PC-3 (cell line): ENCODE measurements around the gene PHRF1. TPM values are rescaled to one million over a fixed set of nuclear protein-coding genes. Genes with fewer than 3 reads are reported as not detected.

Source experiments
- ATAC-seq: fragments of 200-7000 bp; cut with Tn5 transposase; 2 replicates; pipeline ENCODE4 v1.9.1; 2020; ENCODE audit warnings: mild to moderate bottlenecking, moderate library complexity
- BruUV-seq: library from RNA; stranded (reverse); fragments of 400-500 nt; replicated peaks from 2 replicates; lab custom pipeline; 2021; lab: Mats Ljungman, UMichigan
- CTCF ChIA-PET: fragments of 300-600 bp; sonication (Branson Sonifier 250); formaldehyde crosslinking; loops from one replicate; lab custom pipeline; 2022; ENCODE audit warnings: antibody characterized with exemption; lab: Charles Lee
- POLR2A ChIA-PET: fragments of 300-600 bp; sonication (Branson Sonifier 250); formaldehyde crosslinking; loops from one replicate; lab custom pipeline; 2022; ENCODE audit warnings: antibody characterized with exemption; ENCODE audit not compliant: unreplicated experiment; lab: Charles Lee
- DNase-seq: peaks from one replicate; pipeline ENCODE4 v3.0.0-alpha.2; 2015
- H2AFZ ChIP-seq: fragments of 300-600 bp; sonication (generic); 2 replicates; pipeline ENCODE4 v1.6.0; 2016; ENCODE audit warnings: antibody characterized with exemption, low read length
- H3F3A ChIP-seq: fragments of 300-600 bp; sonication (generic); one replicate; pipeline ENCODE4 v1.6.0; 2017; ENCODE audit warnings: antibody characterized with exemption, low read length, control low read depth, mild to moderate bottlenecking; ENCODE audit not compliant: unreplicated experiment
- H3K27ac ChIP-seq: fragments of 300-600 bp; sonication (generic); 2 replicates; pipeline ENCODE4 v1.5.1; 2016; ENCODE audit warnings: mild to moderate bottlenecking, low read length
- H3K27me3 ChIP-seq: fragments of 300-600 bp; sonication (generic); 2 replicates; pipeline ENCODE4 v1.6.1; 2016; ENCODE audit warnings: low read length, mixed read lengths
- H3K36me3 ChIP-seq: fragments of 300-600 bp; sonication (generic); 2 replicates; pipeline ENCODE4 v1.6.1; 2016; ENCODE audit warnings: low read depth, mixed run types, low read length, mixed read lengths
- H3K4me1 ChIP-seq: fragments of 300-600 bp; sonication (generic); 2 replicates; pipeline ENCODE4 v1.5.1; 2016; ENCODE audit warnings: low read length; ENCODE audit not compliant: insufficient read depth
- H3K4me2 ChIP-seq: fragments of 300-600 bp; sonication (generic); 2 replicates; pipeline ENCODE4 v1.6.0; 2016; ENCODE audit warnings: low read length
- H3K4me3 ChIP-seq: fragments of 300-600 bp; sonication (generic); 2 replicates; pipeline ENCODE4 v1.5.1; 2016; ENCODE audit warnings: mild to moderate bottlenecking, low read length, mixed read lengths
- H3K79me2 ChIP-seq: fragments of 300-600 bp; sonication (generic); 2 replicates; pipeline ENCODE4 v1.6.1; 2017; ENCODE audit warnings: low read length, mixed read lengths
- H3K9ac ChIP-seq: fragments of 300-600 bp; sonication (generic); 2 replicates; pipeline ENCODE4 v1.6.0; 2016; ENCODE audit warnings: mild to moderate bottlenecking, low read length
- H3K9me2 ChIP-seq: fragments of 300-600 bp; sonication (generic); replicated peaks from 2 replicates; pipeline ENCODE4 v1.6.1; 2016; ENCODE audit warnings: mixed run types, low read length, mixed read lengths
- H3K9me3 ChIP-seq: fragments of 300-600 bp; sonication (generic); 2 replicates; pipeline ENCODE4 v1.6.1; 2016; ENCODE audit warnings: low read length, mixed read lengths
- H4K20me1 ChIP-seq: fragments of 300-600 bp; sonication (generic); 2 replicates; pipeline ENCODE4 v1.6.1; 2016; ENCODE audit warnings: low read length, mixed read lengths
- EZH2 ChIP-seq: fragments of 300-600 bp; sonication (generic); IDR thresholded peaks from one replicate; pipeline ENCODE4 v1.6.1; 2017; ENCODE audit warnings: antibody characterized with exemption, mild to moderate bottlenecking, low read length; ENCODE audit not compliant: unreplicated experiment
- EZH2phosphoT487 ChIP-seq: fragments of 300-600 bp; sonication (generic); IDR thresholded peaks from 2 replicates; pipeline ENCODE4 v1.6.1; 2018; ENCODE audit warnings: mild to moderate bottlenecking, antibody characterized with exemption, low read length, borderline replicate concordance
- intact Hi-C: fragments of 100-400 bp; cut with micrococcal nuclease; formaldehyde crosslinking; loops from 2 replicates; pipeline ENCODE4 v1.9.0; 2023
- total RNA-seq: library from RNA; depleted of rRNA; stranded (reverse); fragments of >200 nt; gene quantifications from 2 replicates; pipeline ENCODE4 v1.2.3, GENCODE V29; 2014
- TF ChIP-seq, protein P1 (sequence below): fragments of 300-600 bp; sonication (generic); conservative IDR thresholded peaks from 2 replicates; pipeline ENCODE4 v1.5.1; 2017; ENCODE audit warnings: antibody characterized with exemption, low read depth, mild to moderate bottlenecking, low read length

PHRF1 gene
- total RNA-seq, 1 experiment from 2014 or later, result 41.4 TPM

DNA sequence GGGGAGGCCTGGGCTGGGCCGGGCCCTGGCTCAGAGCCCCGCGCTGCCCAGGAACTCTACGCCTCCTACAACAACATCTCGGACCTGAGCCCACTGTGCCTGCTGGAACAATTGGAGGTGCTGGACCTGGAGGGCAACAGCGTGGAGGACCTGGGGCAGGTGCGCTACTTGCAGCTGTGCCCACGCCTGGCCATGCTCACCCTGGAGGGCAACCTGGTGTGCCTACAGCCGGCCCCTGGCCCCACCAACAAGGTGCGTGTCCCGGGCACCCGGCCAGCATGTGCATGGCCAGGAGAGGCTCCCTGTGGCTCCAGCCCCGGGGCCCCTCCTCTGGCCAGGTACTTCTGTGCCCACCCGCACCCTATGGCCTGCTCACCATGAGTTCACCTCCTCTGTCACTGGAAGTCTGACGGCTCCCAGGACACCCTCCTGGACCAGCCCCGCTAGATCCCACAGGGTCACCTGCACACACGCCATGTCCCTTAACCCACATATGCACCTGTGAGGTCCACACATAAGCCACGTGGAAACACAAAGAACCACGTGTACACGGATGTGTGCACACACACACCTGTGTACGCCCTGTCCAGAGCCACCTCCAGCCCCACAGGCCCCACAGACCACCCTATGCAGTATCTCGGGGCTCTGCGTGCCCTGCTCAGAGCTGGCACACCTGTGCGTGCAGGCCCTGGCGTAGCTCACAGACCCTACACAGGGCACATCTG lies 26.1 kb upstream of the PHRF1 start:
- DNase-seq (no peak), ATAC-seq (no peak)
- Histone ChIP-seq H4K20me1 (no peaks in the 10 kb centered on the region), H3K79me2 (no peaks in the 10 kb centered on the region), H3K27me3 (peaks cover under 1% of the 10 kb centered on the region; the same call in 1 of the 2 replicates), H3F3A (no peaks in the 10 kb centered on the region), H3K4me1 (no peaks in the 10 kb centered on the region), H3K27ac (no peak overlapping the region), H3K9me3 (no peaks in the 10 kb centered on the region), H3K4me3 (no peak overlapping the region), H3K9ac (no peak overlapping the region), H2AFZ (no peak overlapping the region), H3K9me2 (no peaks in the 10 kb centered on the region), H3K4me2 (no peak overlapping the region), H3K36me3 (no peaks in the 10 kb centered on the region)
- TF ChIP-seq, protein P1, sequence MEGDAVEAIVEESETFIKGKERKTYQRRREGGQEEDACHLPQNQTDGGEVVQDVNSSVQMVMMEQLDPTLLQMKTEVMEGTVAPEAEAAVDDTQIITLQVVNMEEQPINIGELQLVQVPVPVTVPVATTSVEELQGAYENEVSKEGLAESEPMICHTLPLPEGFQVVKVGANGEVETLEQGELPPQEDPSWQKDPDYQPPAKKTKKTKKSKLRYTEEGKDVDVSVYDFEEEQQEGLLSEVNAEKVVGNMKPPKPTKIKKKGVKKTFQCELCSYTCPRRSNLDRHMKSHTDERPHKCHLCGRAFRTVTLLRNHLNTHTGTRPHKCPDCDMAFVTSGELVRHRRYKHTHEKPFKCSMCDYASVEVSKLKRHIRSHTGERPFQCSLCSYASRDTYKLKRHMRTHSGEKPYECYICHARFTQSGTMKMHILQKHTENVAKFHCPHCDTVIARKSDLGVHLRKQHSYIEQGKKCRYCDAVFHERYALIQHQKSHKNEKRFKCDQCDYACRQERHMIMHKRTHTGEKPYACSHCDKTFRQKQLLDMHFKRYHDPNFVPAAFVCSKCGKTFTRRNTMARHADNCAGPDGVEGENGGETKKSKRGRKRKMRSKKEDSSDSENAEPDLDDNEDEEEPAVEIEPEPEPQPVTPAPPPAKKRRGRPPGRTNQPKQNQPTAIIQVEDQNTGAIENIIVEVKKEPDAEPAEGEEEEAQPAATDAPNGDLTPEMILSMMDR, result no peak
- no peak for TF ChIP-seq EZH2phosphoT487
- no peak for TF ChIP-seq EZH2
- BruUV-seq, result no TSS peak
- ChIA-PET POLR2A (no interaction called here), CTCF (no interaction called here)
- intact Hi-C loops, result no loop called here

DNA sequence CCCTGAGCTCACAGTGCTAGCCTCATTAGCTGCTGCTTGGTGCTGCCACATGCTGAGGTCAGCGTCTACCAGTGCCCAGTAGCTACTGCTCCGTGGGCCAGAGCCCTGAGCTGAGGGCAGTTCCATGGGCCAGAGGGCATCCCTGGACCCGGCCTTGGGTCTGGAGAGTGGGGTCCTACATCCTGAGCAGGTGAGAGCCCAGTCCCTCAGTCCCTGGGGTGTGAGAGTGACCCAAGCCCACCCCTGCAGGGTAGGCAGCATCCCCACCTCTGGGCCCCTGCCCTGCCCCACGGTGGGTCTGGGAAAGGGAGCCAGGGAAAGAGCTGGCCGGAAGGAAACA lies 25.6 kb upstream of the PHRF1 start:
- TF ChIP-seq, protein P1, result no peak
- TF ChIP-seq EZH2 (no peak), EZH2phosphoT487 (no peak)
- Histone ChIP-seq H3K9ac (no peak overlapping the region), H2AFZ (no peak overlapping the region), H3K4me2 (no peak overlapping the region), H3K9me2 (no peaks in the 10 kb centered on the region), H3K27ac (no peak overlapping the region), H3F3A (no peaks in the 10 kb centered on the region), H3K9me3 (no peaks in the 10 kb centered on the region), H3K4me1 (no peaks in the 10 kb centered on the region), H3K27me3 (peaks cover 6% of the 10 kb centered on the region; the same call in 1 of the 2 replicates), H3K79me2 (no peaks in the 10 kb centered on the region), H3K36me3 (no peaks in the 10 kb centered on the region), H3K4me3 (no peak overlapping the region), H4K20me1 (no peaks in the 10 kb centered on the region)
- no peak for ATAC-seq
- POLR2A ChIA-PET, result no interaction called here
- no peak for DNase-seq
- CTCF ChIA-PET, result no interaction called here
- no TSS peak for BruUV-seq
- intact Hi-C loops, result no loop called here

DNA sequence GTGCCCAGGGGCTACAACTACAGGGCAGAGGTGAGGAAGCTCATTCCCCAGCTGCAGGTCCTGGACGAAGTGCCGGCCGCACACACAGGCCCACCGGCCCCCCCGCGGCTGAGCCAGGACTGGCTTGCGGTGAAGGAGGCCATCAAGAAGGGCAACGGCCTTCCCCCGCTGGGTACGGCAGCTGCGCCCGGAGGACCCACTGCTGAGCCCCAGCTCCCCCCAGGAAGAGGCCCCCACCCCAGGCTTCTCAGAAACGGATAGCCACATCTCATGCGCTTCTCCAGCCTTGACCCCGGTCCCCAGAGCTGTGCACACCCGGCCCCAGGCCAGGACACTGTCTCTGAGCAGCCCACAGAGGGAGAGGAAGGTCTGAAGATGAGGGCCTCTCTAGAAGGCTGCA lies 25.1 kb upstream of the PHRF1 start:
- intact Hi-C loops, result no loop called here
- H2AFZ ChIP-seq, result no peak overlapping the region
- H3K36me3 ChIP-seq, result no peaks in the 10 kb centered on the region

More for the DNA sequence above, 25.1 kb upstream of the PHRF1 start:
- H3K9ac ChIP-seq, result no peak overlapping the region
- no peaks in the 10 kb centered on the region for H3K9me3 ChIP-seq
- TF ChIP-seq EZH2phosphoT487 (no peak), EZH2 (no peak)
- TF ChIP-seq, protein P1, result no peak
- H3K79me2 ChIP-seq, result no peaks in the 10 kb centered on the region
- no peak overlapping the region for H3K4me3 ChIP-seq
- CTCF ChIA-PET, result no interaction called here
- H3K9me2 ChIP-seq, result no peaks in the 10 kb centered on the region
- no peaks in the 10 kb centered on the region for H3F3A ChIP-seq
- BruUV-seq, result no TSS peak
- H3K27ac ChIP-seq, result no peak overlapping the region
- no peaks in the 10 kb centered on the region for H4K20me1 ChIP-seq
- POLR2A ChIA-PET, result no interaction called here
- DNase-seq (no peak), ATAC-seq (no peak)
- H3K4me1 ChIP-seq, result no peaks in the 10 kb centered on the region
- H3K27me3 ChIP-seq, result peaks cover 6% of the 10 kb centered on the region; the same call in 1 of the 2 replicates
- no peak overlapping the region for H3K4me2 ChIP-seq
